Smooth muscle cell (in vitro differentiated cells): ENCODE data around the gene PCNX1. TPM values are rescaled to one million over a fixed set of nuclear protein-coding genes. Genes with fewer than 3 reads are reported as not detected.

ENCODE experiments used
- DNase-seq: peaks from one replicate; lab custom pipeline; 2025; ENCODE audit not compliant: unreplicated experiment; lab: John Stamatoyannopoulos, UW
- H2AFZ ChIP-seq: fragments of 200-600 bp; sonication (generic); 2 replicates; pipeline ENCODE4 v1.6.0; 2016; ENCODE audit warnings: antibody characterized with exemption, low read depth, mild to moderate bottlenecking
- H3F3A ChIP-seq: fragments of 200-600 bp; sonication (generic); 2 replicates; pipeline ENCODE4 v1.6.0; 2017; ENCODE audit warnings: antibody characterized with exemption, low read depth
- H3K27ac ChIP-seq: fragments of 200-600 bp; sonication (generic); 2 replicates; pipeline ENCODE4 v1.5.1; 2016; ENCODE audit warnings: low read depth, mild to moderate bottlenecking
- H3K27me3 ChIP-seq: fragments of 200-600 bp; sonication (generic); 2 replicates; pipeline ENCODE4 v1.6.1; 2016; ENCODE audit warnings: low read depth, mild to moderate bottlenecking
- H3K36me3 ChIP-seq: fragments of 200-600 bp; sonication (generic); 2 replicates; pipeline ENCODE4 v1.5.1; 2016; ENCODE audit warnings: low read depth
- H3K4me1 ChIP-seq: fragments of 200-600 bp; sonication (generic); 2 replicates; pipeline ENCODE4 v1.5.1; 2016; ENCODE audit warnings: low read depth
- H3K4me2 ChIP-seq: fragments of 200-600 bp; sonication (generic); 2 replicates; pipeline ENCODE4 v1.6.0; 2016; ENCODE audit warnings: mild to moderate bottlenecking
- H3K4me3 ChIP-seq: fragments of 200-600 bp; sonication (generic); 2 replicates; pipeline ENCODE4 v1.5.1; 2016; ENCODE audit warnings: mild to moderate bottlenecking
- H3K79me2 ChIP-seq: fragments of 200-600 bp; sonication (generic); 2 replicates; pipeline ENCODE4 v1.6.0; 2016; ENCODE audit warnings: low read depth, mild to moderate bottlenecking
- H3K9ac ChIP-seq: fragments of 200-600 bp; sonication (generic); 2 replicates; pipeline ENCODE4 v1.6.0; 2016; ENCODE audit warnings: low read depth
- H3K9me3 ChIP-seq: fragments of 200-600 bp; sonication (generic); replicated peaks from 2 replicates; pipeline ENCODE4 v1.5.1; 2016; ENCODE audit warnings: low read depth
- H4K20me1 ChIP-seq: fragments of 200-600 bp; sonication (generic); 2 replicates; pipeline ENCODE4 v1.6.0; 2016; ENCODE audit warnings: low read depth
- CTCF ChIP-seq: fragments of 200-600 bp; sonication (generic); IDR thresholded peaks from 2 replicates; pipeline ENCODE4 v1.5.1; 2017; ENCODE audit warnings: borderline replicate concordance, mild to moderate bottlenecking, antibody characterized with exemption; ENCODE audit not compliant: insufficient read depth, poor library complexity, severe bottlenecking
- WGBS: methylation state at CpG from one replicate; pipeline ENCODE4 v1.1.7; 2016; ENCODE audit warnings: low lambda C conversion rate; 5-methylcytosine and 5-hydroxymethylcytosine counted together
- polyA plus RNA-seq: library from polyadenylated mRNA; unstranded; fragments of >200 nt; fragmentation: Nextera tagmentation; extraction: Ambion mirVana; gene quantifications from 2 replicates; pipeline ENCODE4 v1.2.1, GENCODE V29; 2016
- total RNA-seq: library from RNA; depleted of rRNA; stranded (reverse); fragments of >200 nt; gene quantifications from 2 replicates; pipeline ENCODE4 v1.2.3, GENCODE V29; 2014

Gene PCNX1
- total and polyA plus RNA-seq, 2 experiments from 2014 or later, result 12.2 to 68.2 TPM

- no peaks in the 10 kb centered on the region for H3K9me3 ChIP-seq
- H3K4me2 ChIP-seq, result no peak overlapping the region
- H3F3A ChIP-seq, result no peaks in the 10 kb centered on the region
- WGBS, result 97% methylated on average over 5 of the region's 5 CpGs
- no peak for TF ChIP-seq CTCF
- DNase-seq, result no peak
- H3K27ac ChIP-seq, result no peak overlapping the region
- no peak overlapping the region for H3K4me3 ChIP-seq
- no peaks in the 10 kb centered on the region for H3K27me3 ChIP-seq
- peaks cover 34% of the 10 kb centered on the region for H4K20me1 ChIP-seq
- no peaks in the 10 kb centered on the region for H3K4me1 ChIP-seq
- peaks cover 17% of the 10 kb centered on the region for H3K36me3 ChIP-seq
- no peak overlapping the region for H3K9ac ChIP-seq
- peaks cover 8% of the 10 kb centered on the region for H3K79me2 ChIP-seq
- H2AFZ ChIP-seq, result no peak overlapping the region
These were observed 189.7 kb downstream of the PCNX1 start for GRCh38 chr14:71096947-71097346.

GRCh38 chr14:71103662-71104484 lies 196.6 kb downstream of the PCNX1 start:
- Histone ChIP-seq H3K36me3 (peaks cover 20% of the 10 kb centered on the region), H3K4me2 (no peak overlapping the region), H3K27ac (no peak overlapping the region), H2AFZ (no peak overlapping the region), H3K9ac (no peak overlapping the region), H3K27me3 (no peaks in the 10 kb centered on the region), H3K9me3 (no peaks in the 10 kb centered on the region), H3K79me2 (peaks cover 7% of the 10 kb centered on the region), H4K20me1 (peaks cover 19% of the 10 kb centered on the region), H3K4me1 (no peaks in the 10 kb centered on the region), H3F3A (peaks cover 3% of the 10 kb centered on the region), H3K4me3 (no peak overlapping the region)
- WGBS, result 82% methylated on average over 3 of the region's 3 CpGs
- peak; percentile 79 for TF ChIP-seq CTCF
- no peak for DNase-seq

- H3K4me2 ChIP-seq, result no peak overlapping the region
- H2AFZ ChIP-seq, result no peak overlapping the region
- 86% methylated on average over 2 of the region's 2 CpGs for WGBS
- H3K79me2 ChIP-seq, result peaks cover 6% of the 10 kb centered on the region
- no peak overlapping the region for H3K9ac ChIP-seq
- H3K4me1 ChIP-seq, result no peaks in the 10 kb centered on the region
- no peaks in the 10 kb centered on the region for H3K9me3 ChIP-seq
- H3K36me3 ChIP-seq, result peaks cover 27% of the 10 kb centered on the region
- DNase-seq, result no peak
- H3F3A ChIP-seq, result peaks cover 3% of the 10 kb centered on the region
- no peaks in the 10 kb centered on the region for H3K27me3 ChIP-seq
- no peak for TF ChIP-seq CTCF
- peaks cover 9% of the 10 kb centered on the region for H4K20me1 ChIP-seq
- H3K4me3 ChIP-seq, result no peak overlapping the region
- no peak overlapping the region for H3K27ac ChIP-seq
These were observed 197.9 kb downstream of the PCNX1 start for GRCh38 chr14:71105177-71105576.

GRCh38 chr14:71107921-71108320 lies 200.7 kb downstream of the PCNX1 start:
- peak overlapping the region; percentile 13 for H3K27ac ChIP-seq
- no peak for DNase-seq
- H3K4me1 ChIP-seq, result no peaks in the 10 kb centered on the region
- H3K9me3 ChIP-seq, result no peaks in the 10 kb centered on the region
- 83% methylated on average over 2 of the region's 2 CpGs for WGBS
- TF ChIP-seq CTCF, result no peak
- no peak overlapping the region for H2AFZ ChIP-seq
- H3K9ac ChIP-seq, result no peak overlapping the region
- no peaks in the 10 kb centered on the region for H3K27me3 ChIP-seq
- no peak overlapping the region for H3K4me2 ChIP-seq
- H3K36me3 ChIP-seq, result peaks cover 27% of the 10 kb centered on the region
- no peaks in the 10 kb centered on the region for H4K20me1 ChIP-seq
- H3F3A ChIP-seq, result peaks cover 7% of the 10 kb centered on the region
- peaks cover 6% of the 10 kb centered on the region for H3K79me2 ChIP-seq
- H3K4me3 ChIP-seq, result no peak overlapping the region
